Ovary (tissue), 3 donors: ENCODE results near the gene ZSCAN9.

Experiments used
- EP300 ChIP-seq: sonication (generic); formaldehyde crosslinking; IDR thresholded peaks from one replicate; pipeline ENCODE4 v1.6.1; 2017; ENCODE audit warnings: antibody characterized with exemption
- TF ChIP-seq, protein P1 (sequence below), 3 donors: fragments of 450-650 bp in 2 of 3; fragments of 200-600 bp in 1 of 3; IDR thresholded peaks; one replicate each; pipeline versions ENCODE4 v1.5.1 to v1.8.0; 2016 to 2022; ENCODE audit warnings: antibody characterized with exemption in 3 of 3, mild to moderate bottlenecking in 1 of 3
- donor health status: DM: no; HTN: no; CAD: no.

DNA sequence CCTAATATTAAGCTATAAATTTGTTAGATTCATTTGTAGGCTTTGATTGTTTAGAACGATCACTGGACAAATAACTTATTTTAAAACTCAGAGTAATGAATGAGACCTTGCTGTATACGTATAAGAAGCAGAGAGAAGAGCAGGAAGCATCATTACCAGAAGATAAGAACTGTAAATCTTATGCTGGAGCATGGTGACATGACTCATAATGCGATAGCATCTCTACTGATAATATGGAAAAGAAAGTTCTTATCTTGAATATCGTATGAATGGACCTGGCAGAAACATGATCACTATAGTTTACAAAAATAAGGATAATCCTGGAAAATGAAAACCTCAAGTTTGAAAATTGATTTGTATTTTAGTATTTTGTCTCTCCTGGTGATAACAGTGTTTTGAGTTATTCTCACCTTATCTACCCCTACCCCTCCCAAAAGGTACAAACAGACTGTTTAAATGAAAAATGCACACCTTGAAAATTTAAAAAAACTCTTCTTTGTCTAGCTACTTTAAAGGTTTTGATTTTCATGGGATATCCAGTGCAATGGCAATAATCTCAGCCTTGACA, 39.8 kb downstream of the ZSCAN9 start:
- TF ChIP-seq, protein P1, sequence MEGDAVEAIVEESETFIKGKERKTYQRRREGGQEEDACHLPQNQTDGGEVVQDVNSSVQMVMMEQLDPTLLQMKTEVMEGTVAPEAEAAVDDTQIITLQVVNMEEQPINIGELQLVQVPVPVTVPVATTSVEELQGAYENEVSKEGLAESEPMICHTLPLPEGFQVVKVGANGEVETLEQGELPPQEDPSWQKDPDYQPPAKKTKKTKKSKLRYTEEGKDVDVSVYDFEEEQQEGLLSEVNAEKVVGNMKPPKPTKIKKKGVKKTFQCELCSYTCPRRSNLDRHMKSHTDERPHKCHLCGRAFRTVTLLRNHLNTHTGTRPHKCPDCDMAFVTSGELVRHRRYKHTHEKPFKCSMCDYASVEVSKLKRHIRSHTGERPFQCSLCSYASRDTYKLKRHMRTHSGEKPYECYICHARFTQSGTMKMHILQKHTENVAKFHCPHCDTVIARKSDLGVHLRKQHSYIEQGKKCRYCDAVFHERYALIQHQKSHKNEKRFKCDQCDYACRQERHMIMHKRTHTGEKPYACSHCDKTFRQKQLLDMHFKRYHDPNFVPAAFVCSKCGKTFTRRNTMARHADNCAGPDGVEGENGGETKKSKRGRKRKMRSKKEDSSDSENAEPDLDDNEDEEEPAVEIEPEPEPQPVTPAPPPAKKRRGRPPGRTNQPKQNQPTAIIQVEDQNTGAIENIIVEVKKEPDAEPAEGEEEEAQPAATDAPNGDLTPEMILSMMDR (IDR thresholded peaks at IDR 0.05): no peak
- no peak for TF ChIP-seq EP300
